Tibial nerve (tissue), 4 donors: ENCODE data around the gene PRR35.
A peak's percentile ranks its signal among the peaks of the same experiment; 100 is the strongest.

Source experiments
- EP300 ChIP-seq, 2 donors: sonication (generic); formaldehyde crosslinking; IDR thresholded peaks; one replicate each; pipeline ENCODE4 v1.6.1; 2017; ENCODE audit warnings: antibody characterized with exemption in 2 of 2, mild to moderate bottlenecking in 1 of 2
- POLR2A ChIP-seq, 2 donors: fragments of 450-650 bp; IDR thresholded peaks; one replicate each; pipeline ENCODE4 v1.6.1; 2017; ENCODE audit warnings: antibody characterized with exemption in 2 of 2, mild to moderate bottlenecking in 2 of 2, moderate library complexity in 2 of 2
- TF ChIP-seq, protein P1 (sequence below), 5 experiments: fragments of 200-600 bp in 3 of 5; fragments of 450-650 bp in 2 of 5; sonication (generic) in 3 of 5; IDR thresholded peaks; one replicate each; pipeline ENCODE4 v1.5.1; 2016 to 2019; ENCODE audit warnings: antibody characterized with exemption in 5 of 5, mild to moderate bottlenecking in 3 of 5, moderate library complexity in 2 of 5

DNA sequence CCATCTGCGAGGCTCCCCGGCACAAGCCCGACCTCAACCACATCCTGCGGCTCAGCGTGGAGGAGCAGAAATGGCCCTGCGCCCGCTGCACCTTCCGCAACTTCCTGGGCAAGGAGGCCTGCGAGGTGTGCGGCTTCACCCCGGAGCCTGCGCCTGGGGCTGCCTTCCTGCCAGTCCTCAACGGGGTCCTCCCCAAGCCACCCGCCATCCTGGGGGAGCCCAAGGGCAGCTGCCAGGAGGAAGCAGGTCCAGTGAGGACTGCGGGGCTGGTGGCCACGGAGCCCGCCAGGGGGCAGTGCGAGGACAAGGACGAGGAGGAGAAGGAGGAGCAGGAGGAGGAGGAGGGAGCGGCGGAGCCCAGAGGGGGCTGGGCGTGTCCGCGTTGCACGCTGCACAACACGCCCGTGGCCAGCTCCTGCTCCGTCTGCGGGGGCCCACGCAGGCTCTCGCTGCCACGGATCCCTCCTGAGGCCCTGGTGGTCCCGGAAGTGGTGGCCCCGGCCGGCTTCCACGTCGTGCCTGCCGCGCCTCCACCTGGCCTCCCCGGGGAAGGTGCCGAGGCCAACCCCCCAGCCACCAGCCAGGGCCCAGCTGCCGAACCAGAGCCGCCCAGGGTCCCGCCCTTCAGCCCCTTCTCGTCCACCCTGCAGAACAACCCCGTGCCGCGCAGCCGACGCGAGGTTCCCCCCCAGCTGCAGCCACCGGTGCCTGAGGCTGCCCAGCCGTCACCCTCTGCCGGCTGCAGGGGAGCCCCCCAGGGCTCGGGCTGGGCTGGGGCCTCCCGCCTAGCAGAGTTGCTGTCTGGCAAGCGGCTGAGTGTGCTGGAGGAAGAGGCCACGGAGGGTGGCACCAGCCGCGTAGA is 13.1 kb upstream of the PRR35 start:
- TF ChIP-seq, protein P1, sequence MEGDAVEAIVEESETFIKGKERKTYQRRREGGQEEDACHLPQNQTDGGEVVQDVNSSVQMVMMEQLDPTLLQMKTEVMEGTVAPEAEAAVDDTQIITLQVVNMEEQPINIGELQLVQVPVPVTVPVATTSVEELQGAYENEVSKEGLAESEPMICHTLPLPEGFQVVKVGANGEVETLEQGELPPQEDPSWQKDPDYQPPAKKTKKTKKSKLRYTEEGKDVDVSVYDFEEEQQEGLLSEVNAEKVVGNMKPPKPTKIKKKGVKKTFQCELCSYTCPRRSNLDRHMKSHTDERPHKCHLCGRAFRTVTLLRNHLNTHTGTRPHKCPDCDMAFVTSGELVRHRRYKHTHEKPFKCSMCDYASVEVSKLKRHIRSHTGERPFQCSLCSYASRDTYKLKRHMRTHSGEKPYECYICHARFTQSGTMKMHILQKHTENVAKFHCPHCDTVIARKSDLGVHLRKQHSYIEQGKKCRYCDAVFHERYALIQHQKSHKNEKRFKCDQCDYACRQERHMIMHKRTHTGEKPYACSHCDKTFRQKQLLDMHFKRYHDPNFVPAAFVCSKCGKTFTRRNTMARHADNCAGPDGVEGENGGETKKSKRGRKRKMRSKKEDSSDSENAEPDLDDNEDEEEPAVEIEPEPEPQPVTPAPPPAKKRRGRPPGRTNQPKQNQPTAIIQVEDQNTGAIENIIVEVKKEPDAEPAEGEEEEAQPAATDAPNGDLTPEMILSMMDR (IDR thresholded peaks at IDR 0.05): peak; percentile 32 to 69 (median 43)
- TF ChIP-seq POLR2A (IDR thresholded peaks at IDR 0.05): no peak
- TF ChIP-seq EP300 (IDR thresholded peaks at IDR 0.05): no peak
